Nephron progenitor cell (in vitro differentiated cells): ENCODE data around the gene HORMAD1.
"Not testable (repeated sequence)": the region's sequence is repeated elsewhere in the genome, so short reads cannot be mapped to it uniquely, and the experiment has no call there.

Experiments
- DNase-seq: peaks from one replicate; pipeline ENCODE4 v3.0.0; 2021
- H3K27ac Mint-ChIP-seq: 2 replicates; pipeline ENCODE4 v1.8.0; 2021; ENCODE audit warnings: mild to moderate bottlenecking, moderate library complexity, mixed read lengths
- H3K27me3 Mint-ChIP-seq: 2 replicates; pipeline ENCODE4 v1.8.0; 2021; ENCODE audit warnings: mild to moderate bottlenecking, low read depth, mixed read lengths; ENCODE audit not compliant: poor library complexity
- H3K36me3 Mint-ChIP-seq: 2 replicates; pipeline ENCODE4 v1.8.0; 2021; ENCODE audit warnings: low read depth, mixed read lengths
- H3K4me1 Mint-ChIP-seq: 2 replicates; pipeline ENCODE4 v1.8.0; 2021; ENCODE audit warnings: mixed read lengths
- H3K4me3 Mint-ChIP-seq: 2 replicates; pipeline ENCODE4 v1.8.0; 2021; ENCODE audit warnings: mild to moderate bottlenecking, moderate library complexity, mixed read lengths
- H3K9me3 Mint-ChIP-seq: 2 replicates; pipeline ENCODE4 v1.8.0; 2021; ENCODE audit warnings: mild to moderate bottlenecking, moderate library complexity, mixed read lengths
- TF ChIP-seq, protein P1 (sequence below): fragments of 200-600 bp; sonication (generic); IDR thresholded peaks from 2 replicates; pipeline ENCODE4 v1.5.0; 2021; ENCODE audit warnings: antibody characterized with exemption

Gene HORMAD1

GRCh38 chr1:150678988-150679387, 41.7 kb downstream of the HORMAD1 start:
- Mint-ChIP-seq H3K36me3 (peaks cover 42% of the 10 kb centered on the region), H3K4me3 (no peak overlapping the region), H3K27me3 (peaks cover 2% of the 10 kb centered on the region), H3K27ac (no peak overlapping the region), H3K9me3 (no peaks in the 10 kb centered on the region), H3K4me1 (no peaks in the 10 kb centered on the region)
- TF ChIP-seq, protein P1, sequence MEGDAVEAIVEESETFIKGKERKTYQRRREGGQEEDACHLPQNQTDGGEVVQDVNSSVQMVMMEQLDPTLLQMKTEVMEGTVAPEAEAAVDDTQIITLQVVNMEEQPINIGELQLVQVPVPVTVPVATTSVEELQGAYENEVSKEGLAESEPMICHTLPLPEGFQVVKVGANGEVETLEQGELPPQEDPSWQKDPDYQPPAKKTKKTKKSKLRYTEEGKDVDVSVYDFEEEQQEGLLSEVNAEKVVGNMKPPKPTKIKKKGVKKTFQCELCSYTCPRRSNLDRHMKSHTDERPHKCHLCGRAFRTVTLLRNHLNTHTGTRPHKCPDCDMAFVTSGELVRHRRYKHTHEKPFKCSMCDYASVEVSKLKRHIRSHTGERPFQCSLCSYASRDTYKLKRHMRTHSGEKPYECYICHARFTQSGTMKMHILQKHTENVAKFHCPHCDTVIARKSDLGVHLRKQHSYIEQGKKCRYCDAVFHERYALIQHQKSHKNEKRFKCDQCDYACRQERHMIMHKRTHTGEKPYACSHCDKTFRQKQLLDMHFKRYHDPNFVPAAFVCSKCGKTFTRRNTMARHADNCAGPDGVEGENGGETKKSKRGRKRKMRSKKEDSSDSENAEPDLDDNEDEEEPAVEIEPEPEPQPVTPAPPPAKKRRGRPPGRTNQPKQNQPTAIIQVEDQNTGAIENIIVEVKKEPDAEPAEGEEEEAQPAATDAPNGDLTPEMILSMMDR, result no peak
- DNase-seq, result no peak

- DNase-seq, result no peak
- Mint-ChIP-seq H3K4me3 (no peak overlapping the region), H3K9me3 (no peaks in the 10 kb centered on the region), H3K36me3 (peaks cover 45% of the 10 kb centered on the region), H3K27ac (no peak overlapping the region), H3K4me1 (no peaks in the 10 kb centered on the region), H3K27me3 (peaks cover 2% of the 10 kb centered on the region)
- TF ChIP-seq, protein P1, result no peak
Measured at GRCh38 chr1:150674881-150675280, 45.8 kb downstream of the HORMAD1 start.

- Mint-ChIP-seq H3K27me3 (no peaks in the 10 kb centered on the region), H3K4me3 (no peak overlapping the region), H3K9me3 (no peaks in the 10 kb centered on the region), H3K27ac (peak overlapping the region; percentile 27), H3K36me3 (peaks cover 78% of the 10 kb centered on the region), H3K4me1 (no peaks in the 10 kb centered on the region)
- TF ChIP-seq, protein P1, result no peak
- no peak for DNase-seq
Measured at GRCh38 chr1:150663321-150663720, 57.4 kb downstream of the HORMAD1 start.

- TF ChIP-seq, protein P1, result no peak
- Mint-ChIP-seq H3K36me3 (peaks cover 79% of the 10 kb centered on the region), H3K27ac (no peak overlapping the region), H3K27me3 (peaks cover 1% of the 10 kb centered on the region), H3K4me3 (no peak overlapping the region), H3K9me3 (no peaks in the 10 kb centered on the region), H3K4me1 (no peaks in the 10 kb centered on the region)
- DNase-seq, result no peak
Measured at GRCh38 chr1:150662811-150663210, 57.9 kb downstream of the HORMAD1 start.

DNA sequence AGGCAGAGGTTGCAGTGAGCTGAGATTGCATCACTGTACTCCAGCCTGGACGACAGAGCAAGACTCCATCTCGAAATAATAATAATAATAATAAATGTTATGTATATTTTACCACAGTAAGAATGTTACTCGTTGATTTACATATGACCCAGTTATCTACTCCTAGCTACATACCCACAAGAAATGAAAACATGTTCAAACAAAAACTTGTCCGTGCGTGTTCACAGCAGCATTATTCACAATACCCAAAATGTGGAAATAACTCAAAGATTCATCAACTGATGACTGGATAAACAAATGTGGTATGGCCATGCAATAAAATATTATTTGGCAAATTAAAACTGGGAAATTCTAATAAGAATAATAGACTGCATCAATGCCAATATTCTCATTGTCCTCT, 59.5 kb downstream of the HORMAD1 start:
- Mint-ChIP-seq H3K4me1 (no peaks in the 10 kb centered on the region), H3K9me3 (no peaks in the 10 kb centered on the region), H3K36me3 (peaks cover 72% of the 10 kb centered on the region), H3K27me3 (peaks cover 3% of the 10 kb centered on the region), H3K4me3 (no peak overlapping the region), H3K27ac (no peak overlapping the region)
- TF ChIP-seq, protein P1, result no peak
- no peak for DNase-seq

- H3K9me3 Mint-ChIP-seq, result no peaks in the 10 kb centered on the region
- no peak overlapping the region for H3K27ac Mint-ChIP-seq
- H3K4me3 Mint-ChIP-seq, result no peak overlapping the region
- H3K4me1 Mint-ChIP-seq, result no peaks in the 10 kb centered on the region
- H3K27me3 Mint-ChIP-seq, result peaks cover 3% of the 10 kb centered on the region
- H3K36me3 Mint-ChIP-seq, result peaks cover 67% of the 10 kb centered on the region
- TF ChIP-seq, protein P1, result no peak
- DNase-seq, result no peak
Measured at GRCh38 chr1:150660584-150660983, 60.1 kb downstream of the HORMAD1 start.

GRCh38 chr1:150657064-150657463, 63.6 kb downstream of the HORMAD1 start:
- not testable (repeated sequence) for H3K27ac Mint-ChIP-seq, H3K4me1 Mint-ChIP-seq, H3K9me3 Mint-ChIP-seq, DNase-seq, H3K4me3 Mint-ChIP-seq, H3K27me3 Mint-ChIP-seq
- H3K36me3 Mint-ChIP-seq, result peaks cover 61% of the 10 kb centered on the region

GRCh38 chr1:150654635-150655034, 66.1 kb downstream of the HORMAD1 start:
- Mint-ChIP-seq H3K27ac (peak overlapping the region; percentile 71), H3K36me3 (peaks cover 43% of the 10 kb centered on the region)
- H3K4me1 Mint-ChIP-seq, DNase-seq, H3K9me3 Mint-ChIP-seq, H3K4me3 Mint-ChIP-seq, H3K27me3 Mint-ChIP-seq: not testable (repeated sequence)
